Fibroblast of mammary gland (primary cell): ENCODE results near the gene TRIM26.

ENCODE experiments used
- DNase-seq: peaks from one replicate; pipeline ENCODE4 v3.0.0-alpha.2; 2010; ENCODE audit warnings: low read depth
- H3K4me3 ChIP-seq: 2 replicates; pipeline ENCODE4 v1.5.1; 2011; ENCODE audit warnings: low read depth, mild to moderate bottlenecking, low read length, moderate library complexity; ENCODE audit not compliant: control insufficient read depth
- CTCF ChIP-seq: conservative IDR thresholded peaks from 2 replicates; pipeline ENCODE4 v1.5.1; 2011; ENCODE audit warnings: low read depth, low read length, inconsistent platforms; ENCODE audit not compliant: control insufficient read depth, insufficient read depth

Gene TRIM26

GRCh38 chr6:30136570-30137286 is 76.5 kb downstream of the TRIM26 start:
- TF ChIP-seq CTCF, result no peak
- H3K4me3 ChIP-seq, result no peak overlapping the region
- no peak for DNase-seq

GRCh38 chr6:30135757-30136156 is 77.4 kb downstream of the TRIM26 start, which contains the start of gene TRIM40:
TSS of gene TRIM40 (plus strand) at chr6:30136140. CDS start at chr6:30137037, 897 bp downstream.
- no peak within 1 kb of the TSS for H3K4me3 ChIP-seq
- DNase-seq, result no peak
- TF ChIP-seq CTCF, result no peak

GRCh38 chr6:30135147-30135546 is 78.1 kb downstream of the TRIM26 start:
- no peak for TF ChIP-seq CTCF
- no peak overlapping the region for H3K4me3 ChIP-seq
- DNase-seq, result no peak
